HUES6 (cell line): ENCODE measurements around the gene CXCR6.

Experiments
- H3K27ac ChIP-seq: 2 replicates; pipeline ENCODE4 v1.7.0; 2013; ENCODE audit warnings: low read depth, mild to moderate bottlenecking, low read length, inconsistent platforms
- H3K27me3 ChIP-seq: 2 replicates; pipeline ENCODE4 v1.6.1; 2013; ENCODE audit warnings: low read length; ENCODE audit not compliant: control insufficient read depth, insufficient read depth
- H3K36me3 ChIP-seq: 2 replicates; pipeline ENCODE4 v1.6.1; 2013; ENCODE audit warnings: low read length; ENCODE audit not compliant: control insufficient read depth, insufficient read depth
- H3K4me1 ChIP-seq: 2 replicates; pipeline ENCODE4 v1.6.1; 2013; ENCODE audit warnings: low read length; ENCODE audit not compliant: control insufficient read depth, insufficient read depth
- H3K4me3 ChIP-seq: 2 replicates; pipeline ENCODE4 v1.5.1; 2013; ENCODE audit warnings: low read depth, low read length
- H3K9ac ChIP-seq: one replicate; pipeline ENCODE4 v1.6.1; 2013; ENCODE audit warnings: mild to moderate bottlenecking, low read length
- H3K9me3 ChIP-seq: 2 replicates; pipeline ENCODE4 v1.6.1; 2013; ENCODE audit warnings: low read depth, low read length; ENCODE audit not compliant: control insufficient read depth, insufficient read depth

The CXCR6 gene

GRCh38 chr3:45923755-45924154 is 19.5 kb upstream of the CXCR6 start:
- Histone ChIP-seq H3K27me3 (no peaks in the 10 kb centered on the region), H3K4me1 (no peaks in the 10 kb centered on the region), H3K9ac (no peak overlapping the region), H3K27ac (no peak overlapping the region), H3K4me3 (no peak overlapping the region), H3K36me3 (peaks cover 57% of the 10 kb centered on the region), H3K9me3 (no peaks in the 10 kb centered on the region)

- no peak overlapping the region for H3K4me3 ChIP-seq
- H3K9ac ChIP-seq: no peak overlapping the region
- H3K27me3 ChIP-seq: no peaks in the 10 kb centered on the region
- H3K27ac ChIP-seq: no peak overlapping the region
- H3K9me3 ChIP-seq: no peaks in the 10 kb centered on the region
- H3K4me1 ChIP-seq: no peaks in the 10 kb centered on the region
- peaks cover 70% of the 10 kb centered on the region for H3K36me3 ChIP-seq
These were observed 15.4 kb upstream of the CXCR6 start for GRCh38 chr3:45927881-45928280.

DNA sequence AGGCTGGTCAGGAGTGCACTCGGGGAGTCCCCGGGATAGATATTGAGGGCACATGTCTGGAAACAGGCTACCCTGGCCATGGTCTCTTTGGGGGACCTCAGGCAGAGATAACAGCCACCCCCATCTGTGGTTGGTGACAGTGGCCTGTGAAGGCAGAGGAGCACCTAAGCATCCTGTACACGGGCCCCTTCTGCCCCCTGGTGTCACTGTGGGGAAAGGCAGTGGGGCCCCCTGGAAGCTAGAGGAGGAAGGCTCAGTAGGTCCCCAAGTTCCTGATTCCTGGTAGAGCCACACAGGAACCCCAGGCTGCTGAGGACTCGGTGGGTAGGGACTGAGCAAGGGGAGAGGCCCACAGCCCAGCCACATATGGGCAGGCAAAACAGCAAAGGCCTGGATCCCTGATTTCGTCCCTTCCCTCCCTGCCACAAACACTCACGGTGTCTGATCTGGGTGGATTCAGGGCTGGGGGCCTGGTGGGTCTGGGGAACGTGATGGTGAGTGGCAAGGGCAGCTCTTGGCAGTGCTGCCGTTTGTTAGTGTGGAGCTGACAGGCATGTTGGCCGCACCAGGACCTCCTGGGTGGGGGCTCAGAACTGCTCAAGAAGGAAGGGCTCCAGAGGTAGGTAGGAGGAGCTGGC is 14.1 kb upstream of the CXCR6 start:
- no peak overlapping the region for H3K9ac ChIP-seq
- H3K27me3 ChIP-seq: no peaks in the 10 kb centered on the region
- no peak overlapping the region for H3K27ac ChIP-seq
- no peaks in the 10 kb centered on the region for H3K9me3 ChIP-seq
- no peak overlapping the region for H3K4me3 ChIP-seq
- peaks cover 66% of the 10 kb centered on the region for H3K36me3 ChIP-seq
- no peaks in the 10 kb centered on the region for H3K4me1 ChIP-seq

- H3K4me1 ChIP-seq: no peaks in the 10 kb centered on the region
- no peaks in the 10 kb centered on the region for H3K9me3 ChIP-seq
- peaks cover 80% of the 10 kb centered on the region for H3K36me3 ChIP-seq
- H3K4me3 ChIP-seq: no peak overlapping the region
- no peaks in the 10 kb centered on the region for H3K27me3 ChIP-seq
- no peak overlapping the region for H3K9ac ChIP-seq
- no peak overlapping the region for H3K27ac ChIP-seq
These were observed 11.8 kb upstream of the CXCR6 start for GRCh38 chr3:45931496-45931895.

DNA sequence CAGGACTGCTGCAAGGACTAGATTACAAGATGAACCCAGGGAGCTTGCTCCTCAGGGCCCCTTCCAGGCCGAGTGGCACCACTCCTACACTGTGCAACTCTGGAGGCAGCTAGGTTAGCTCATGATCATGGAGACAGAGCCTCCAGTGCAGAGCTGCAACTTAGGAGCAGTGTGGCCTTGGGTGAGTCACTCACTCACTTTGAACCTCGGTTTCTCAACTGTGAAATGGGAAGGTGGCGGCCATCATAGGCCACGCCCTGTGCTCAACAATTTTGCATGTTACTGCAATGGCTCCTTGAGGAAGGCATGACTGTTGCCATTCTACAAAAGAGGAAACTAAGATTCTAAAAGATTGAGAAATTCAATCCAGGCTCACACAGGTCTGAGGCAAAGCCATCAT is 11.2 kb upstream of the CXCR6 start:
- no peak overlapping the region for H3K9ac ChIP-seq
- H3K4me1 ChIP-seq: no peaks in the 10 kb centered on the region
- H3K27me3 ChIP-seq: no peaks in the 10 kb centered on the region
- H3K36me3 ChIP-seq: peaks cover 85% of the 10 kb centered on the region
- no peaks in the 10 kb centered on the region for H3K9me3 ChIP-seq
- H3K4me3 ChIP-seq: no peak overlapping the region
- H3K27ac ChIP-seq: no peak overlapping the region

GRCh38 chr3:45933591-45933990 is 9.7 kb upstream of the CXCR6 start:
- Histone ChIP-seq H3K27ac (no peak overlapping the region), H3K36me3 (peaks cover 78% of the 10 kb centered on the region), H3K9me3 (no peaks in the 10 kb centered on the region), H3K27me3 (no peaks in the 10 kb centered on the region), H3K9ac (no peak overlapping the region), H3K4me1 (no peaks in the 10 kb centered on the region), H3K4me3 (no peak overlapping the region)

GRCh38 chr3:45936261-45936660 is 7.0 kb upstream of the CXCR6 start:
- Histone ChIP-seq H3K9ac (no peak overlapping the region), H3K36me3 (peaks cover 56% of the 10 kb centered on the region), H3K9me3 (no peaks in the 10 kb centered on the region), H3K4me1 (peaks cover 14% of the 10 kb centered on the region; the same call in 1 of the 2 replicates), H3K4me3 (no peak overlapping the region), H3K27me3 (no peaks in the 10 kb centered on the region), H3K27ac (no peak overlapping the region)

GRCh38 chr3:45937206-45938042 is 5.8 kb upstream of the CXCR6 start:
- H3K9me3 ChIP-seq: no peaks in the 10 kb centered on the region
- H3K4me1 ChIP-seq: peaks cover 14% of the 10 kb centered on the region; the same call in 1 of the 2 replicates
- H3K9ac ChIP-seq: no peak overlapping the region
- H3K36me3 ChIP-seq: peaks cover 45% of the 10 kb centered on the region
- no peak overlapping the region for H3K4me3 ChIP-seq
- H3K27me3 ChIP-seq: no peaks in the 10 kb centered on the region
- H3K27ac ChIP-seq: no peak overlapping the region

DNA sequence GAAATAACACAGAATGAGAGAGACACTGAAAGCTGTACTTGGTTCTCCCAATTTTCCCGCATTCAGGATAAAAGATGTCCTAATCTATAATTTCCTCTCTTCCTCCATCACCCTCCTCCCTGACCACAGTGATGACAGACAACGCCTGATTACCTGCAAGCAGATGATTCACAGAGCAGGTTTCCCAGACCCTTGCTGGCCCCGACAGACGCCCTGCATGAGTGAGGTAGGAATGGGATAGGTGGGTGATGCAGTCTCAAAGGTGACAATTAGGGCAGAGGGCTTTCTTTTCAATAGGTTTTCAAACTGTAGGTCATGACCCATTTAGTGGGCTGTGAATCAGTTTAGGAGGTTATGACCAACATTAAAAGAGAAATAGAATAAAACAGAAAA is 5.2 kb upstream of the CXCR6 start:
- Histone ChIP-seq H3K9me3 (no peaks in the 10 kb centered on the region), H3K4me3 (no peak overlapping the region), H3K9ac (no peak overlapping the region), H3K27me3 (no peaks in the 10 kb centered on the region), H3K27ac (no peak overlapping the region), H3K36me3 (peaks cover 39% of the 10 kb centered on the region), H3K4me1 (peaks cover 14% of the 10 kb centered on the region; the same call in 1 of the 2 replicates)

GRCh38 chr3:45938864-45939263 is 4.4 kb upstream of the CXCR6 start:
- Histone ChIP-seq H3K9ac (no peak overlapping the region), H3K27me3 (no peaks in the 10 kb centered on the region), H3K9me3 (no peaks in the 10 kb centered on the region), H3K36me3 (peaks cover 32% of the 10 kb centered on the region), H3K27ac (no peak overlapping the region), H3K4me3 (no peak overlapping the region), H3K4me1 (peaks cover 14% of the 10 kb centered on the region; the same call in 1 of the 2 replicates)

DNA sequence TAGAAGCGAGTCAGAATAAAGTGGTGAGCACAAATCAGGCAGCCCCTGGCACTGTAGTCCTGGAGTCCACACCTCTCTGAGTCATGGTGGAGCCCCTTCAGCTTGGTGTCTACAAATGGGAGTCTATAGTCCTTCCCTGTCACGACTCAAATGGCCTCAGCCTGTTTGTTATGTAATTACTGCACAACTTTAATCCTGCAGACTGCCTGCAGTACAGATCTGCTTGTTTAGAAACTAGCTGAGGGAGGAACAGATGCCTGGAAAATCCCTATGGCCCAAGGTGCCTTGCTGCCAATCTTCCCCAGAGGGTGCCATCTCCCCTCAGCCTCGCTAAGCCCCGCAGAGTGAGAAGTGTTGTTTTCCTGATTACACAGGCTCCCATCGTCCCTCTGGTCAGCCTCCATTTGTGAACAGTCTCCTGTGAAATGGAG is 3.9 kb upstream of the CXCR6 start:
- Histone ChIP-seq H3K27me3 (no peaks in the 10 kb centered on the region), H3K36me3 (peaks cover 32% of the 10 kb centered on the region), H3K27ac (no peak overlapping the region), H3K4me3 (no peak overlapping the region), H3K9ac (no peak overlapping the region), H3K9me3 (no peaks in the 10 kb centered on the region), H3K4me1 (peaks cover 14% of the 10 kb centered on the region; the same call in 1 of the 2 replicates)
